ENCODE results near the gene RNF5.

DNA sequence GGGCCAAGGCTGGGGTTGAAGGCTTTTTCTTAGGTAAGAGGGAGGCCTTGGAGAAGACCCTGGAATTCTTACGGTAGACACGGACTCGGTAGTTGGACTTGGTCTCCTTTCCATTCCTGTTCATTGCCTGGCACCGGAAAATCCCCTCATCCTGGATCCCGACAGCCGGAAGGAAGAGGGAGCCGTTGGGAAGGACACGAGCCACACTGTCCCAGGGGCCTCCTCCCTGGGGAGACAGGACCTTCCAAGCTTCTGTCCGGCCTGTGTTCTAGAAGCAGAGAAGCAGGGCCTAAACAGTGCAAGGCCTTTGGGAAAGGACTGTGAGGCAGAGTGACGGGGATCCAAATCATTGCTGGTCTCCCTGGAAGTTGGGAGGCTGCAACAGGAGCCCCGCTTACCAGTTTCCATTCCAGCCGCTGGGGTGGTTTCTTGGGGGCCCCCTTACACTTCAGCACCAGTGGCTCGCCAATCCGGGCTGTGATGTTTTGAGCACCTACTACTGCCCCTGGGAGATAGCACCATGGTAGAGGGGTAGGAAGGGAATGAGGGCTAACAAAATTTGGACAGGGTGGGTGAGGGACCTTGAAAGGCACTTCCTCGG lies 5.4 kb downstream of the RNF5 start:
- TF ChIP-seq, protein P1, sequence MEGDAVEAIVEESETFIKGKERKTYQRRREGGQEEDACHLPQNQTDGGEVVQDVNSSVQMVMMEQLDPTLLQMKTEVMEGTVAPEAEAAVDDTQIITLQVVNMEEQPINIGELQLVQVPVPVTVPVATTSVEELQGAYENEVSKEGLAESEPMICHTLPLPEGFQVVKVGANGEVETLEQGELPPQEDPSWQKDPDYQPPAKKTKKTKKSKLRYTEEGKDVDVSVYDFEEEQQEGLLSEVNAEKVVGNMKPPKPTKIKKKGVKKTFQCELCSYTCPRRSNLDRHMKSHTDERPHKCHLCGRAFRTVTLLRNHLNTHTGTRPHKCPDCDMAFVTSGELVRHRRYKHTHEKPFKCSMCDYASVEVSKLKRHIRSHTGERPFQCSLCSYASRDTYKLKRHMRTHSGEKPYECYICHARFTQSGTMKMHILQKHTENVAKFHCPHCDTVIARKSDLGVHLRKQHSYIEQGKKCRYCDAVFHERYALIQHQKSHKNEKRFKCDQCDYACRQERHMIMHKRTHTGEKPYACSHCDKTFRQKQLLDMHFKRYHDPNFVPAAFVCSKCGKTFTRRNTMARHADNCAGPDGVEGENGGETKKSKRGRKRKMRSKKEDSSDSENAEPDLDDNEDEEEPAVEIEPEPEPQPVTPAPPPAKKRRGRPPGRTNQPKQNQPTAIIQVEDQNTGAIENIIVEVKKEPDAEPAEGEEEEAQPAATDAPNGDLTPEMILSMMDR (IDR thresholded peaks at IDR 0.05), result no peak
- no peak for TF ChIP-seq POLR2A (IDR thresholded peaks at IDR 0.05)

All from testis (tissue), 2 donors.